Aorta (tissue), 5 donors: Measurements from ENCODE around the gene AFF3. TPM values are rescaled to one million over a fixed set of nuclear protein-coding genes. Genes with fewer than 3 reads are reported as not detected.

Experiments
- ATAC-seq: fragments of 200-7000 bp; cut with Tn5 transposase; one replicate; pipeline ENCODE4 v1.9.1; 2022; ENCODE audit warnings: moderate library complexity; ENCODE audit not compliant: low FRiP score
- DNase-seq, 2 donors: peaks; one replicate each; pipeline ENCODE4 v3.0.0-alpha.2; 2020
- H3K27ac ChIP-seq, 2 donors: one replicate each; pipeline ENCODE4 v1.5.1; 2013; ENCODE audit warnings: low read length in 2 of 2, mild to moderate bottlenecking in 2 of 2, moderate library complexity in 2 of 2, control low read depth in 1 of 2, inconsistent platforms in 1 of 2, low read depth in 1 of 2
- H3K27me3 ChIP-seq, 2 donors: one replicate each; pipeline ENCODE4 v1.6.1; 2013; ENCODE audit warnings: control low read depth in 1 of 2, low read length in 1 of 2, mild to moderate bottlenecking in 1 of 2, moderate library complexity in 1 of 2; ENCODE audit not compliant: insufficient read depth in 2 of 2, control insufficient read depth in 1 of 2
- H3K36me3 ChIP-seq, 2 donors: one replicate each; pipeline ENCODE4 v1.6.1; 2013; ENCODE audit warnings: control low read depth in 1 of 2, low read length in 1 of 2, mild to moderate bottlenecking in 1 of 2; ENCODE audit not compliant: insufficient read depth in 2 of 2, control insufficient read depth in 1 of 2
- H3K4me1 ChIP-seq, 2 donors: one replicate each; pipeline ENCODE4 v1.6.1; 2013; ENCODE audit warnings: low read length in 2 of 2, control low read depth in 1 of 2, mild to moderate bottlenecking in 1 of 2, moderate library complexity in 1 of 2; ENCODE audit not compliant: insufficient read depth in 2 of 2, control insufficient read depth in 1 of 2
- H3K4me3 ChIP-seq, 2 donors: one replicate each; pipeline ENCODE4 v1.5.1; 2013; ENCODE audit warnings: low read length in 2 of 2, control low read depth in 1 of 2, mild to moderate bottlenecking in 1 of 2
- H3K9me3 ChIP-seq: one replicate; pipeline ENCODE4 v1.6.1; 2013; ENCODE audit warnings: mild to moderate bottlenecking, low read length; ENCODE audit not compliant: control insufficient read depth
- WGBS, 2 donors: extraction: QIAGEN DNeasy Blood & Tissue Kit; methylation state at CpG; one replicate each; pipeline ENCODE4 v1.1.7; 2013; 5-methylcytosine and 5-hydroxymethylcytosine counted together
- intact Hi-C, 2 donors: fragments of 100-400 bp; cut with DNase I; formaldehyde crosslinking; loops; one replicate each; pipeline versions ENCODE4 v1.14.2 to v1.15.0; 2022
- polyA plus RNA-seq, 2 donors: library from polyadenylated mRNA; stranded (reverse); fragments of 200-250 nt; gene quantifications; one replicate each; pipeline ENCODE4 v1.2.3, GENCODE V29; 2013
- total RNA-seq, 2 donors: library from RNA; stranded (reverse); fragmentation: NEBNext Ultra II Directional; extraction: Animal tissue kit (Norgen Biotek cat#: 25700); gene quantifications; one replicate each; pipeline ENCODE4 v1.2.1, GENCODE V29; 2021
- donor health status: healthy with polysubstance abuse.
- donor health status: Bipolar disorder and iron deficiency.
- donor health status: DM: no; HTN: no; CAD: no.
- donor health status: DM: no; HTN: no; CAD: no.
- donor health status: DM: yes; HTN: yes; CAD: no.

Gene AFF3
- total and polyA plus RNA-seq, 4 donors = 0.25 to 15.7 (median 5.5) TPM

GRCh38 chr2:99789849-99790248 is 352.5 kb downstream of the AFF3 start:
- H3K27me3 ChIP-seq = no peaks in the 10 kb centered on the region
- no peaks in the 10 kb centered on the region for H3K9me3 ChIP-seq
- DNase-seq (no peak), ATAC-seq (no peak)
- no peak overlapping the region for H3K4me3 ChIP-seq
- H3K36me3 ChIP-seq = no peaks in the 10 kb centered on the region
- WGBS, 2 donors = 17 to 25% methylated on average over 1 of the region's 1 CpG
- intact Hi-C loops = no loop called here
- H3K27ac ChIP-seq = no peak overlapping the region
- no peaks in the 10 kb centered on the region for H3K4me1 ChIP-seq

- Histone ChIP-seq H3K36me3 (no peaks in the 10 kb centered on the region), H3K4me1 (no peaks in the 10 kb centered on the region), H3K9me3 (no peaks in the 10 kb centered on the region), H3K4me3 (no peak overlapping the region), H3K27me3 (no peaks in the 10 kb centered on the region), H3K27ac (no peak overlapping the region)
- ATAC-seq = no peak
- 92% methylated on average over 5 of the region's 5 CpGs for WGBS, 2 donors
- no peak for DNase-seq
- intact Hi-C loops = no loop called here
These were observed 354.5 kb downstream of the AFF3 start for GRCh38 chr2:99787769-99788382.

GRCh38 chr2:99786636-99787390 is 355.6 kb downstream of the AFF3 start:
- intact Hi-C loops = no loop called here
- no peak for DNase-seq
- Histone ChIP-seq H3K4me3 (no peak overlapping the region), H3K9me3 (no peaks in the 10 kb centered on the region), H3K27me3 (no peaks in the 10 kb centered on the region), H3K4me1 (no peaks in the 10 kb centered on the region), H3K36me3 (no peaks in the 10 kb centered on the region), H3K27ac (no peak overlapping the region)
- 84 to 89% methylated on average over 14 of the region's 14 CpGs for WGBS, 2 donors
- ATAC-seq = no peak

GRCh38 chr2:99784946-99785345 is 357.4 kb downstream of the AFF3 start:
- Histone ChIP-seq H3K27me3 (no peaks in the 10 kb centered on the region), H3K36me3 (no peaks in the 10 kb centered on the region), H3K9me3 (no peaks in the 10 kb centered on the region), H3K4me1 (no peaks in the 10 kb centered on the region), H3K4me3 (no peak overlapping the region), H3K27ac (no peak overlapping the region)
- ATAC-seq = no peak
- no peak for DNase-seq
- WGBS, 2 donors = 89 to 91% methylated on average over 8 of the region's 8 CpGs
- intact Hi-C loops = no loop called here

- WGBS, 2 donors = 92 to 93% methylated on average over 8 of the region's 8 CpGs
- intact Hi-C loops = no loop called here
- ATAC-seq (no peak), DNase-seq (no peak)
- Histone ChIP-seq H3K4me3 (no peak overlapping the region), H3K27ac (no peak overlapping the region), H3K4me1 (no peaks in the 10 kb centered on the region), H3K9me3 (no peaks in the 10 kb centered on the region), H3K36me3 (no peaks in the 10 kb centered on the region), H3K27me3 (no peaks in the 10 kb centered on the region)
These were observed 358.1 kb downstream of the AFF3 start for GRCh38 chr2:99784282-99784681.

- Histone ChIP-seq H3K36me3 (no peaks in the 10 kb centered on the region), H3K9me3 (peaks cover 6% of the 10 kb centered on the region), H3K4me3 (no peak overlapping the region), H3K27ac (no peak overlapping the region), H3K4me1 (no peaks in the 10 kb centered on the region), H3K27me3 (no peaks in the 10 kb centered on the region)
- intact Hi-C loops = no loop called here
- no peak for ATAC-seq
- 78 to 81% methylated on average over 5 of the region's 5 CpGs for WGBS, 2 donors
- no peak for DNase-seq
These were observed 362.1 kb downstream of the AFF3 start for GRCh38 chr2:99780276-99780675.

GRCh38 chr2:99779276-99779675 is 363.1 kb downstream of the AFF3 start:
- no peak for ATAC-seq
- Histone ChIP-seq H3K9me3 (peaks cover 6% of the 10 kb centered on the region), H3K36me3 (no peaks in the 10 kb centered on the region), H3K27ac (no peak overlapping the region), H3K4me1 (no peaks in the 10 kb centered on the region), H3K27me3 (no peaks in the 10 kb centered on the region), H3K4me3 (no peak overlapping the region)
- no peak for DNase-seq
- WGBS, 2 donors = 90 to 92% methylated on average over 4 of the region's 4 CpGs
- intact Hi-C loops = no loop called here

GRCh38 chr2:99777656-99778290 is 364.6 kb downstream of the AFF3 start:
- H3K4me1 ChIP-seq = no peaks in the 10 kb centered on the region
- H3K36me3 ChIP-seq = no peaks in the 10 kb centered on the region
- no peak for DNase-seq
- ATAC-seq = no peak
- no peaks in the 10 kb centered on the region for H3K27me3 ChIP-seq
- 97 to 99% methylated on average over 6 of the region's 6 CpGs for WGBS, 2 donors
- intact Hi-C loops = no loop called here
- H3K9me3 ChIP-seq = peaks cover 6% of the 10 kb centered on the region
- H3K4me3 ChIP-seq = no peak overlapping the region
- H3K27ac ChIP-seq = no peak overlapping the region
